ENCODE data around the gene CHST9. TPM values are rescaled to one million over a fixed set of nuclear protein-coding genes. Genes with fewer than 3 reads are reported as not detected.

CHST9 gene
- total and polyA plus RNA-seq, 2 donors, result 0.38 to 7.0 TPM

DNA sequence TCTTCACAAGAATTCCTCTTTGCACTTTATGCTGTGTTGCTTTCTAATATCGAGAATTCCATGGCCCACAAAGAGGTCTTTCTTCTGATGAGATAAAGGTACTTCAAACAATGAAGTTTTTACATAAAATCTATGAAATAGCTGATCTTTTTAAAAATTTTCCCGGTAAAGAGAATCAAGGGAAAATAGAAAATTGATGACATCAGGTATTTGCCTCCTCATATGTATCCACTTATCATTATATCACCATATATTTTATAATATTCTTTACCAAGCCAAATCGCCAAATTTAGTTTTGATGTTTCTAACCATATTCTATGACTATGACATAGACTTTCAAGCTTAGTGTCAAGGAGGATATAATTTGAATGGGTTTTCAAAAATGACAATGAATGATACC lies 139.8 kb downstream of the CHST9 start:
- H3K4me3 ChIP-seq (ENCODE audit: low read depth, low read length), result no peak overlapping the region
- DNase-seq (ENCODE audit: extremely low spot score), result no peak
- no peak overlapping the region for H3K27ac ChIP-seq (ENCODE audit: low read depth)
- 93% methylated on average over 3 of the region's 3 CpGs for WGBS
- H3K4me1 ChIP-seq (ENCODE audit: insufficient read depth), result no peaks in the 10 kb centered on the region
- H3K36me3 ChIP-seq (ENCODE audit: insufficient read depth), result no peaks in the 10 kb centered on the region

GRCh38 chr18:27042177-27042576 lies 142.9 kb downstream of the CHST9 start:
- Histone ChIP-seq H3K27ac (ENCODE audit: low read depth) (no peak overlapping the region), H3K4me1 (ENCODE audit: insufficient read depth) (no peaks in the 10 kb centered on the region), H3K4me3 (ENCODE audit: low read depth, low read length) (no peak overlapping the region), H3K36me3 (ENCODE audit: insufficient read depth) (no peaks in the 10 kb centered on the region)
- DNase-seq (ENCODE audit: extremely low spot score), result no peak

DNA sequence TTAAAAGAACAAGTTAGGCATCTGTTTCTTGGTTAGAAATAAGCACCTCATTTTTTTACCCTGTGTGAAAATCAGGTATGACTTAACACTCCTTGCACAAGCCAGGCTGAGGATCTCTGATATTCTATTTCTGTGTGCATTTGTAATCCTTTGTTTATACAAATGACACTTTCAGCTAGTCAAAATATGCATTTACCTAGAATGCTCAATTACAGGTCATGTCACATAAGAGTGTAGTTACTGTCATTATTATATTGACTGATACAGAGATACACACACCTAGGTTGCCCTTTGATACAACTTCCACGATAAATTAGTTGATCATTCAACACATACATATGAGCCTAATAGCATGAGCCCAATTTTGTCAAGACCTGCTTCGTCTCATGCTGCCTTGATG lies 144.3 kb downstream of the CHST9 start:
- WGBS, result 84% methylated on average over 2 of the region's 2 CpGs
- Histone ChIP-seq H3K4me3 (ENCODE audit: low read depth, low read length) (no peak overlapping the region), H3K36me3 (ENCODE audit: insufficient read depth) (no peaks in the 10 kb centered on the region), H3K27ac (ENCODE audit: low read depth) (no peak overlapping the region), H3K4me1 (ENCODE audit: insufficient read depth) (no peaks in the 10 kb centered on the region)
- DNase-seq (ENCODE audit: extremely low spot score), result no peak

GRCh38 chr18:27033722-27034121 lies 151.4 kb downstream of the CHST9 start:
- 80% methylated on average over 5 of the region's 5 CpGs for WGBS
- no peaks in the 10 kb centered on the region for H3K4me1 ChIP-seq (ENCODE audit: insufficient read depth)
- H3K36me3 ChIP-seq (ENCODE audit: insufficient read depth), result no peaks in the 10 kb centered on the region
- H3K27ac ChIP-seq (ENCODE audit: low read depth), result no peak overlapping the region
- H3K4me3 ChIP-seq (ENCODE audit: low read depth, low read length), result no peak overlapping the region
- no peak for DNase-seq (ENCODE audit: extremely low spot score)

DNA sequence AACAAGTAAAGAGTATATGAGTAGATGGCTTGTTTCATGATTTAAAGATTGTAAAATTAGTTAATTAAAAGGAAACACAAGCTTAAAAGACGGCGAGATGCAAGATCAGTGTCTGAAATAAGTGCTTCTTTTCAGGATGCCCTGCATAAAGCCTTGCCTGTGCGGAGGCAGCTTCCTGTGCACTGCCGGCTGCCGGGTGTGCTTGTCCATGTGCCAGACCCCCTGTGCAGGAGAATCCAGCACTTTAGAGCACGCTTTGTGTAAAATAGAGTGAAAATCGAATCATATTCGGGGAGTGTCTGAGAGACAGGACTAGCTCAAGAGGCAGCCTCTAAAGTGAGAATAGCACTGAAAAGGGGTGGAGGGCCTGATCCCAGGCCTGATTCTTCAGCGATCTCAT lies 154.7 kb downstream of the CHST9 start:
- Histone ChIP-seq H3K4me3 (ENCODE audit: low read depth, low read length) (no peak overlapping the region), H3K27ac (ENCODE audit: low read depth) (no peak overlapping the region), H3K4me1 (ENCODE audit: insufficient read depth) (no peaks in the 10 kb centered on the region), H3K36me3 (ENCODE audit: insufficient read depth) (no peaks in the 10 kb centered on the region)
- DNase-seq (ENCODE audit: extremely low spot score), result no peak
- 63% methylated on average over 9 of the region's 9 CpGs for WGBS

DNA sequence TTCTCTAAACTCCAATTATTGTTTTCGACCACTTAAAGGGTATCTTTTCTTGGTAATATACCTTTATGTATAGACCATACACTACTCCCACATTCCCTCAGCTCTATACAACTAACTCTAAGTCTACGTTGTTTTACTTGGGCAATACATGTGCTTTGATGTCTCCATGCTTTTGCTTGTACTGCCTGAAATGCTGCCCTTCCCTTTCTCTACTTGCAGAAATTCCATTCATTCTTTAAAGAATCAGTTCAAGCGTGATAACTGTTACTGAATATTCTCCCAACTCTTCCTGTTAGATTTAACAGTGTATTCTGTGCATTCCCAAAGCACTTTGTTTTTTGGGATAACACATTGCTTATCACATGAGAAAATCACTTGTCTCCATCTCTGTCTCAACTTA lies 162.6 kb downstream of the CHST9 start:
- no peaks in the 10 kb centered on the region for H3K4me1 ChIP-seq (ENCODE audit: insufficient read depth)
- H3K4me3 ChIP-seq (ENCODE audit: low read depth, low read length), result no peak overlapping the region
- H3K27ac ChIP-seq (ENCODE audit: low read depth), result no peak overlapping the region
- DNase-seq (ENCODE audit: extremely low spot score), result no peak
- 47% methylated on average over 3 of the region's 3 CpGs for WGBS
- H3K36me3 ChIP-seq (ENCODE audit: insufficient read depth), result no peaks in the 10 kb centered on the region

- H3K4me1 ChIP-seq (ENCODE audit: insufficient read depth), result no peaks in the 10 kb centered on the region
- no peaks in the 10 kb centered on the region for H3K36me3 ChIP-seq (ENCODE audit: insufficient read depth)
- H3K27ac ChIP-seq (ENCODE audit: low read depth), result no peak overlapping the region
- H3K4me3 ChIP-seq (ENCODE audit: low read depth, low read length), result no peak overlapping the region
- WGBS, result 57% methylated on average over 2 of the region's 2 CpGs
- DNase-seq (ENCODE audit: extremely low spot score), result no peak
Observed at GRCh38 chr18:27017901-27018500, 167.1 kb downstream of the CHST9 start.

DNA sequence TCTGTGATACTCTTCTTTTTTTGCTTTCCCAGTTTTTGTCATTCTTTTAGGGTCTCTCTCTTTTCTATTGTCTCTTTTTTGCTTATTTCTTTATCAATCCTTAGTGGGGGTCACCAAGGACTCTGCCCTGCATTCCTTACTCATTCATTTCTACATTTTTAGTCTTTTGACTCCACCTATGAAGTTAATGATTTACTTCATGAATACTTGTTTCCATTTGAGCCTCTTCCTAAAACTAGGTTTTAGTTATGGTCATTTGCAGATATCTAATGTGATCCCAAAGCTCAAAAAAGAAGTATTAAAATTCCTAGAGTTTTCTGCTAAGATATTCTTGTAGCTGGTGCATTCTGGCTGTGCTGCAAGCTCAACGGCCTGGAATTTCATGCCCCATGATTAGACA lies 170.3 kb downstream of the CHST9 start:
- Histone ChIP-seq H3K4me1 (ENCODE audit: insufficient read depth) (no peaks in the 10 kb centered on the region), H3K4me3 (ENCODE audit: low read depth, low read length) (no peak overlapping the region), H3K36me3 (ENCODE audit: insufficient read depth) (no peaks in the 10 kb centered on the region), H3K27ac (ENCODE audit: low read depth) (no peak overlapping the region)
- 52% methylated on average over 1 of the region's 1 CpG for WGBS
- no peak for DNase-seq (ENCODE audit: extremely low spot score)

DNA sequence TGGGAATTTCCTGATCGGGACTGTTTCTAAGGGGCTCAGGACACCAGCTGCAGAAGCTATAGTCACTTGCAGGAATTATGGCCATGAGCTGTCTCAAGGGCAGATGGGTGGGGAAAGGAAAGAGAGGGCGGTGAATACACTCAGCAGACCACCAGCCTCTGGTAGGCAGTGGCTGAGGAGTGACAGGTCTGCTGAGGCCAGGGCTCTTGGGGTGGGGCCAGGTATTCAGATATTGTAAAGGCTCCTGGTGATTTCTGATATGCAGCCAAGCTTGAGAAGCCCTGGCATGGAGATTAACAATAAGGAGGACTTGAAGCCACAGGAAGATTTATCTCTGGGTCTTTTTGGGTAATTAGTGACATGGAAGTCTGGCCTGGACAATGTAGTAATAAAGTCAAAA lies 174.3 kb downstream of the CHST9 start:
- H3K36me3 ChIP-seq (ENCODE audit: insufficient read depth), result no peaks in the 10 kb centered on the region
- no peak for DNase-seq (ENCODE audit: extremely low spot score)
- H3K4me3 ChIP-seq (ENCODE audit: low read depth, low read length), result no peak overlapping the region
- no peak overlapping the region for H3K27ac ChIP-seq (ENCODE audit: low read depth)
- no peaks in the 10 kb centered on the region for H3K4me1 ChIP-seq (ENCODE audit: insufficient read depth)
- 88% methylated on average over 2 of the region's 2 CpGs for WGBS

DNA sequence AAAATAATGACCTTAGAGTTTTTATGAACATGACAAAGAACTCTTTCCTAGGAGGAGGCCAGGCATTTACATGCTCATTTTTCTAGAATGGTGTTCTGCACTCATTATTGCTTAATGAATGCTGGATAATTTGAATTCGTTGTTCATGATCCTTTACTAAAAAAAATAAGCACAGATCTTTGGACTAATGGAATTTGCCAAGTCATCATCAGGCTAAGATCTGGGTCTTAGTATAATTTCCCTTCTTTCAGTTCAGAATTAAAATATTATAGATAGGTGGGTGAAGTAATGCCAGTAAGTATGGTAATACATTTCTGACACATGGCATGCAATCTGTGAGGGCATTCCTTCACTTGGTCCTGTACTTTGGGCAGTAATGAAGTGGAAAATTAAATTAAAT lies 175.8 kb downstream of the CHST9 start:
- Histone ChIP-seq H3K4me1 (ENCODE audit: insufficient read depth) (no peaks in the 10 kb centered on the region), H3K4me3 (ENCODE audit: low read depth, low read length) (no peak overlapping the region), H3K36me3 (ENCODE audit: insufficient read depth) (no peaks in the 10 kb centered on the region), H3K27ac (ENCODE audit: low read depth) (no peak overlapping the region)
- WGBS, result 74% methylated on average over 1 of the region's 1 CpG
- DNase-seq (ENCODE audit: extremely low spot score), result no peak

GRCh38 chr18:27008575-27008974 lies 176.5 kb downstream of the CHST9 start:
- 72% methylated on average over 3 of the region's 3 CpGs for WGBS
- Histone ChIP-seq H3K36me3 (ENCODE audit: insufficient read depth) (no peaks in the 10 kb centered on the region), H3K4me1 (ENCODE audit: insufficient read depth) (no peaks in the 10 kb centered on the region), H3K4me3 (ENCODE audit: low read depth, low read length) (no peak overlapping the region), H3K27ac (ENCODE audit: low read depth) (no peak overlapping the region)
- DNase-seq (ENCODE audit: extremely low spot score), result no peak

DNA sequence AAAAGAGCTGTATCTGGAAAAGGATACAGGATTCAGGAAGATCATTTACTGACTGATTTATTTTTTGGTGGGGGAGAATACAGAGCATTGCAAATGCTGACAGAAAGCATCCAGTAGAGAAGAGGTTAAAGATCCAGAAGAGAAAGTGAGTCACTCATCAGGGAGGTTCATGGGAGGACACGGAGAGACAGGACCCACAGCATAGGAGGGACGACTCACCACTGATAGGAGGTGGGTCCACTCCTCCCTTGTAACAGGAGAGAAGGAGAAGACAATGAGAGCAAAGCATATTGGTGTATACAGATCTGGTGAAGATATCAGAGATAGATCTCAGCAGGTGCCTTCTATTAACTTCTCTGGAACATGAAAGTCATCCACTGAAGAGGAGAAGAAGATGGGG lies 177.2 kb downstream of the CHST9 start:
- DNase-seq (ENCODE audit: extremely low spot score), result no peak
- Histone ChIP-seq H3K4me1 (ENCODE audit: insufficient read depth) (no peaks in the 10 kb centered on the region), H3K27ac (ENCODE audit: low read depth) (no peak overlapping the region), H3K4me3 (ENCODE audit: low read depth, low read length) (no peak overlapping the region), H3K36me3 (ENCODE audit: insufficient read depth) (no peaks in the 10 kb centered on the region)
- 18% methylated on average over 2 of the region's 2 CpGs for WGBS

DNA sequence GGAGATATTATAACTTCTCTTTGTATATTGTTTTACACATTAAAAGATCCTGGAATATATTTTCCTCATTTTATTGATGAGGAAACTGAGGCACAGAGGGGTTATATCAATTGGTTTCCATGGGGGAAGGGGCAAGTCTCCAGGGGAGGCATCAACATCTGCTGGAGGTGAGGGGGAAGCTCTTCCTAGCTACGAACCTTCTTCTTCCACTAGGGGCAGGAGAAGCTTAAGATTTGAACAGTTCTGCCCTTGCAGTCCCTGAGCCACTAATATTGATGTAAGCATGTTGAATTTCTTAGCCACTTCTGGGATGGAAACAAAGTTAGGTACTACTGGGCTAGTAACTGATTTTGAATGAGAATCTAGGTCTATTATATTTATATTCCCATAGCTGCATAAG lies 179.5 kb downstream of the CHST9 start:
- no peak for DNase-seq (ENCODE audit: extremely low spot score)
- Histone ChIP-seq H3K4me1 (ENCODE audit: insufficient read depth) (no peaks in the 10 kb centered on the region), H3K36me3 (ENCODE audit: insufficient read depth) (no peaks in the 10 kb centered on the region), H3K4me3 (ENCODE audit: low read depth, low read length) (no peak overlapping the region), H3K27ac (ENCODE audit: low read depth) (no peak overlapping the region)
- 23% methylated on average over 1 of the region's 1 CpG for WGBS

DNA sequence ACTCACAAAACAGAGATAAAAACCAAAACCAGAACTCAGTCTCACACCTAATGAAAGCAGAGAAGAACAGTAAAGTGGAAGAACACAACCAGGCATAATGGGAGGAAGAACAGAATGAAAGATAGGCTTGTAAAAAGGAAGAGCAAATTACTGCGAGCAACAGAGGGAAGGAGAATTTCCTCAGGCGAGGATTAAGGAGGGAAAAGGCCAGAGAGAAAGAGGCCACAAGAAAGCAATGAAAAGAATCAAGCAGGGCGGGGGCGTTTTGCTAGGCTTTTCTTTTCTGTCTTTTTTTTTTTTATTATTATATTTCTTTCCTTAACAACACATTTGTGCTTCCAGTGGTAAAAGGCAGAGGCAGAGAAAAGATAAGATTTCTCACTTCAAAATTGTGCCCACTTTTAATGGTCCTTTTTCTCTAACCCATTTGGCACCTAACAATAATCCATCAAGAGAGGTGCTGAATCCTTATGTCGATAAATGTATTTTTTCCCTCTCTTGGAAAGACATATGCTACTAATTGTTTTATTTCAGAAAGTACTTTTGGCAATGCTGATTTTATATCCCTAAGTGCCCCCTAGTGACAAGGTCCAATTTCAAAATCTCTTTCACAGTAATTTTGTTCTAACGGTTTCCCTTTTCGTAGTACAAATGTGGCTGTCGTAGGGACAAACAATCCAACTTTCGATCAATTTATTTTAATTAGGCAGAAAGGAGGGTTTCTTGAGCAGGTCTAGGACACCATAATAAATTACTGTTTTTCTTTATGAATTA lies 180.9 kb downstream of the CHST9 start:
- peak; percentile 14 for DNase-seq (ENCODE audit: extremely low spot score)
- 50% methylated on average over 9 of the region's 9 CpGs for WGBS
- Histone ChIP-seq H3K4me1 (ENCODE audit: insufficient read depth) (no peaks in the 10 kb centered on the region), H3K4me3 (ENCODE audit: low read depth, low read length) (no peak overlapping the region), H3K27ac (ENCODE audit: low read depth) (no peak overlapping the region), H3K36me3 (ENCODE audit: insufficient read depth) (no peaks in the 10 kb centered on the region)
